Measurements from ENCODE around the gene FAM13C. TPM values are rescaled to one million over a fixed set of nuclear protein-coding genes. Genes with fewer than 3 reads are reported as not detected.

Gene FAM13C
- total and polyA plus RNA-seq, 2 of the 13 experiments (the other 11 are each of a cell fraction or from before 2014, with no cell fraction given): 0.07 to 0.26 TPM

DNA sequence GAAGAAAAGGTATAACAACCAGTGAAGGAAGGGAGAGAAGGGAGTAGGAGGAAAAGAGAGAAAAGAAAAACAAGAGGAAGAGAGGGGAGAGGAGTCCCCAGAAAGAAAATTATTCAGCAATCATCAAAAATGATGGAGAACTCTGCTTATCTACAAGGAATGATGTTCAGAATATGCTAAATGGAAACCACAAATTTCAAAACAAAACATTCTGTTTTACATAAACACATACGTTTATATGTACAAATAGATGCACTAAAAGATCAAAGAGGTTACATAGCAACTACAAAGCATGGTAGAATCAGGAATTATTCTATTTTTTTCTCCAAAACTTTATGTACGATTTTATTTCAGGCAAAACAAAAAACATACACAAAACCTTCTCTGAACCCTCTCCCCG is 91.9 kb downstream of the FAM13C start:
- no TSS peak for BruUV-seq (replicated peaks)
- ChIA-PET CTCF (ENCODE audit: low intra/inter-chr PET ratio, low total read pairs) (no interaction called here), POLR2A (no interaction called here)
- ATAC-seq: no peak
- H3K27ac ChIP-seq (ENCODE audit: extremely low read length, insufficient read depth, low read length): no peak overlapping the region
- 91% methylated on average over 3 of the region's 3 CpGs for WGBS (ENCODE audit: low lambda C conversion rate)
- in situ Hi-C loops (cut with HindIII; ENCODE audit: extremely low pct_ligation_motif_present, low pct_unique_long_range_greater_than_20kb): no loop called here
- no peaks in the 10 kb centered on the region for H3K4me1 ChIP-seq (ENCODE audit: insufficient read depth, low read length)
- intact Hi-C loops (cut with micrococcal nuclease; ENCODE audit: unreplicated experiment): no loop called here
- FAIRE-seq: no peak
- H2AFZ ChIP-seq (ENCODE audit: low read length): no peak overlapping the region
- no peaks in the 10 kb centered on the region for H3K36me3 ChIP-seq (replicated peaks in 1 of 2; ENCODE audit: control insufficient read depth in 1 of 2, insufficient read depth in 2 of 2, low read length in 2 of 2)
- H3K79me2 ChIP-seq (ENCODE audit: insufficient read depth, low read length): no peaks in the 10 kb centered on the region
- H3K9me3 ChIP-seq (ENCODE audit: low read length): no peaks in the 10 kb centered on the region
- no peak overlapping the region for H3K4me2 ChIP-seq (ENCODE audit: low read depth, low read length)
- H4K20me1 ChIP-seq (ENCODE audit: insufficient read depth, low read length): no peaks in the 10 kb centered on the region
- H3K27me3 ChIP-seq (ENCODE audit: control insufficient read depth in 1 of 2, insufficient read depth in 2 of 2, low read length in 2 of 2): no peaks in the 10 kb centered on the region
- TF ChIP-seq SP1 (IDR thresholded peaks at IDR 0.05) (no peak), SP1 (CRISPR knock-in tag; IDR thresholded peaks at IDR 0.05) (no peak), ZNF615 (CRISPR knock-in tag; IDR thresholded peaks at IDR 0.05; ENCODE audit: borderline replicate concordance) (no peak), TOE1 (CRISPR knock-in tag; IDR thresholded peaks at IDR 0.05) (no peak), ZNF563 (CRISPR knock-in tag; IDR thresholded peaks at IDR 0.05) (no peak), ZNF432 (CRISPR knock-in tag; IDR thresholded peaks at IDR 0.05; ENCODE audit: borderline replicate concordance) (no peak), XBP1 (CRISPR knock-in tag; IDR thresholded peaks at IDR 0.05) (no peak), MEF2D (CRISPR knock-in tag; IDR thresholded peaks at IDR 0.05) (no peak), CCAR2 (optimal IDR thresholded peaks at IDR 0.05; ENCODE audit: low read depth, low read length) (no peak), ZBTB43 (CRISPR knock-in tag; conservative IDR thresholded peaks at IDR 0.05) (no peak), PITX1 (CRISPR knock-in tag; IDR thresholded peaks at IDR 0.05) (no peak), ZNF816 (CRISPR knock-in tag; IDR thresholded peaks at IDR 0.05; ENCODE audit: borderline replicate concordance) (no peak)
- TF ChIP-seq, protein P1, sequence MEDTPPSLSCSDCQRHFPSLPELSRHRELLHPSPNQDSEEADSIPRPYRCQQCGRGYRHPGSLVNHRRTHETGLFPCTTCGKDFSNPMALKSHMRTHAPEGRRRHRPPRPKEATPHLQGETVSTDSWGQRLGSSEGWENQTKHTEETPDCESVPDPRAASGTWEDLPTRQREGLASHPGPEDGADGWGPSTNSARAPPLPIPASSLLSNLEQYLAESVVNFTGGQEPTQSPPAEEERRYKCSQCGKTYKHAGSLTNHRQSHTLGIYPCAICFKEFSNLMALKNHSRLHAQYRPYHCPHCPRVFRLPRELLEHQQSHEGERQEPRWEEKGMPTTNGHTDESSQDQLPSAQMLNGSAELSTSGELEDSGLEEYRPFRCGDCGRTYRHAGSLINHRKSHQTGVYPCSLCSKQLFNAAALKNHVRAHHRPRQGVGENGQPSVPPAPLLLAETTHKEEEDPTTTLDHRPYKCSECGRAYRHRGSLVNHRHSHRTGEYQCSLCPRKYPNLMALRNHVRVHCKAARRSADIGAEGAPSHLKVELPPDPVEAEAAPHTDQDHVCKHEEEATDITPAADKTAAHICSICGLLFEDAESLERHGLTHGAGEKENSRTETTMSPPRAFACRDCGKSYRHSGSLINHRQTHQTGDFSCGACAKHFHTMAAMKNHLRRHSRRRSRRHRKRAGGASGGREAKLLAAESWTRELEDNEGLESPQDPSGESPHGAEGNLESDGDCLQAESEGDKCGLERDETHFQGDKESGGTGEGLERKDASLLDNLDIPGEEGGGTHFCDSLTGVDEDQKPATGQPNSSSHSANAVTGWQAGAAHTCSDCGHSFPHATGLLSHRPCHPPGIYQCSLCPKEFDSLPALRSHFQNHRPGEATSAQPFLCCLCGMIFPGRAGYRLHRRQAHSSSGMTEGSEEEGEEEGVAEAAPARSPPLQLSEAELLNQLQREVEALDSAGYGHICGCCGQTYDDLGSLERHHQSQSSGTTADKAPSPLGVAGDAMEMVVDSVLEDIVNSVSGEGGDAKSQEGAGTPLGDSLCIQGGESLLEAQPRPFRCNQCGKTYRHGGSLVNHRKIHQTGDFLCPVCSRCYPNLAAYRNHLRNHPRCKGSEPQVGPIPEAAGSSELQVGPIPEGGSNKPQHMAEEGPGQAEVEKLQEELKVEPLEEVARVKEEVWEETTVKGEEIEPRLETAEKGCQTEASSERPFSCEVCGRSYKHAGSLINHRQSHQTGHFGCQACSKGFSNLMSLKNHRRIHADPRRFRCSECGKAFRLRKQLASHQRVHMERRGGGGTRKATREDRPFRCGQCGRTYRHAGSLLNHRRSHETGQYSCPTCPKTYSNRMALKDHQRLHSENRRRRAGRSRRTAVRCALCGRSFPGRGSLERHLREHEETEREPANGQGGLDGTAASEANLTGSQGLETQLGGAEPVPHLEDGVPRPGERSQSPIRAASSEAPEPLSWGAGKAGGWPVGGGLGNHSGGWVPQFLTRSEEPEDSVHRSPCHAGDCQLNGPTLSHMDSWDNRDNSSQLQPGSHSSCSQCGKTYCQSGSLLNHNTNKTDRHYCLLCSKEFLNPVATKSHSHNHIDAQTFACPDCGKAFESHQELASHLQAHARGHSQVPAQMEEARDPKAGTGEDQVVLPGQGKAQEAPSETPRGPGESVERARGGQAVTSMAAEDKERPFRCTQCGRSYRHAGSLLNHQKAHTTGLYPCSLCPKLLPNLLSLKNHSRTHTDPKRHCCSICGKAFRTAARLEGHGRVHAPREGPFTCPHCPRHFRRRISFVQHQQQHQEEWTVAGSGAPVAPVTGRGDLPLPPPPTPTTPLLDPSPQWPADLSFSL (CRISPR knock-in tag; IDR thresholded peaks at IDR 0.05): no peak
- DNase-seq (ENCODE audit: low spot score): no peak
- no peak overlapping the region for H3K9ac ChIP-seq (ENCODE audit: insufficient read depth, low read depth, low read length)
- H3K4me3 ChIP-seq (replicated peaks in 1 of 3; ENCODE audit: insufficient read depth in 1 of 3, low read depth in 2 of 3, low read length in 3 of 3): no peak overlapping the region

All from HepG2 (cell line).